CD14-positive monocyte (primary cell): ENCODE data around the gene HAND2. TPM values are rescaled to one million over a fixed set of nuclear protein-coding genes. Genes with fewer than 3 reads are reported as not detected.
A peak's percentile ranks its signal among the peaks of the same experiment; 100 is the strongest.

Source experiments
- DNase-seq, 3 donors: peaks; one replicate each; pipeline ENCODE4 v3.0.0-alpha.2; 2011 to 2022
- H2AFZ ChIP-seq: 2 replicates; pipeline ENCODE4 v1.6.0; 2012; ENCODE audit warnings: mild to moderate bottlenecking, low read depth, low read length, inconsistent platforms; ENCODE audit not compliant: insufficient read depth, poor library complexity, severe bottlenecking
- H3K27ac ChIP-seq, 2 donors: 1 replicate in 1 of 2; 2 replicates in 1 of 2; pipeline ENCODE4 v1.5.1; 2012 to 2013; ENCODE audit warnings: low read length in 2 of 2, control low read depth in 1 of 2, inconsistent platforms in 1 of 2, low read depth in 1 of 2, mild to moderate bottlenecking in 1 of 2
- H3K27me3 ChIP-seq, 2 donors: one replicate each; pipeline versions ENCODE4 v1.6.0 to v1.6.1; 2011 to 2013; ENCODE audit warnings: low read length in 2 of 2; ENCODE audit not compliant: control insufficient read depth in 2 of 2, insufficient read depth in 2 of 2
- H3K36me3 ChIP-seq, 2 donors: replicated peaks in 1 of 2; 1 replicate in 1 of 2; 2 replicates in 1 of 2; pipeline versions ENCODE4 v1.5.1 to v1.6.1; 2012 to 2013; ENCODE audit warnings: low read length in 2 of 2, control low read depth in 1 of 2, inconsistent platforms in 1 of 2, mild to moderate bottlenecking in 1 of 2; ENCODE audit not compliant: insufficient read depth in 2 of 2, control insufficient read depth in 1 of 2
- H3K4me1 ChIP-seq, 2 donors: 1 replicate in 1 of 2; 2 replicates in 1 of 2; pipeline versions ENCODE4 v1.5.1 to v1.6.1; 2012 to 2013; ENCODE audit warnings: low read length in 2 of 2, control low read depth in 1 of 2, inconsistent platforms in 1 of 2, mild to moderate bottlenecking in 1 of 2, moderate library complexity in 1 of 2; ENCODE audit not compliant: insufficient read depth in 2 of 2, control insufficient read depth in 1 of 2
- H3K4me2 ChIP-seq: replicated peaks from 2 replicates; pipeline ENCODE3; 2012; ENCODE audit warnings: low read length, moderate library complexity, mild to moderate bottlenecking; ENCODE audit not compliant: poor library complexity, severe bottlenecking; ENCODE audit errors: extremely low read depth
- H3K4me3 ChIP-seq, 3 experiments: fragments of 200-600 bp in 1 of 3; sonication (generic) in 1 of 3; replicated peaks in 1 of 3; 1 replicate in 2 of 3; 2 replicates in 1 of 3; pipeline ENCODE4 v1.5.1; 2011 to 2013; ENCODE audit warnings: low read length in 3 of 3, mild to moderate bottlenecking in 3 of 3, control low read depth in 2 of 3, low read depth in 2 of 3, inconsistent platforms in 1 of 3, moderate library complexity in 1 of 3
- H3K79me2 ChIP-seq: 2 replicates; pipeline ENCODE4 v1.6.0; 2012; ENCODE audit warnings: mild to moderate bottlenecking, control low read depth, inconsistent platforms, low read length, moderate library complexity; ENCODE audit not compliant: insufficient read depth
- H3K9ac ChIP-seq: 2 replicates; pipeline ENCODE4 v1.6.0; 2017; ENCODE audit warnings: low read length, mild to moderate bottlenecking; ENCODE audit not compliant: insufficient read depth, poor library complexity, severe bottlenecking
- H3K9me3 ChIP-seq, 2 donors: replicated peaks in 1 of 2; 1 replicate in 1 of 2; 2 replicates in 1 of 2; pipeline versions ENCODE4 v1.5.1 to v1.6.1; 2012 to 2013; ENCODE audit warnings: low read length in 2 of 2, control low read depth in 1 of 2; ENCODE audit not compliant: control insufficient read depth in 1 of 2, insufficient read depth in 1 of 2
- H4K20me1 ChIP-seq: 2 replicates; pipeline ENCODE4 v1.6.0; 2012; ENCODE audit warnings: mild to moderate bottlenecking, low read length, control low read depth, moderate library complexity; ENCODE audit not compliant: insufficient read depth
- H3K27ac Mint-ChIP-seq, 7 donors: one replicate each; pipeline ENCODE4 v1.8.0; 2020; ENCODE audit warnings: mild to moderate bottlenecking in 7 of 7, mixed read lengths in 7 of 7, moderate library complexity in 6 of 7, inconsistent platforms in 2 of 7
- H3K27me3 Mint-ChIP-seq, 3 donors: one replicate each; pipeline ENCODE4 v1.8.0; 2021 to 2022; ENCODE audit warnings: low read depth in 3 of 3, mild to moderate bottlenecking in 3 of 3, mixed read lengths in 3 of 3, moderate library complexity in 3 of 3, inconsistent platforms in 1 of 3
- H3K36me3 Mint-ChIP-seq, 2 donors: one replicate each; pipeline ENCODE4 v1.8.0; 2020; ENCODE audit warnings: mixed read lengths in 2 of 2, inconsistent platforms in 1 of 2, mild to moderate bottlenecking in 1 of 2
- H3K4me1 Mint-ChIP-seq: one replicate; pipeline ENCODE4 v1.8.0; 2020; ENCODE audit warnings: mild to moderate bottlenecking, mixed read lengths
- H3K4me3 Mint-ChIP-seq, 2 donors: one replicate each; pipeline ENCODE4 v1.8.0; 2020; ENCODE audit warnings: mild to moderate bottlenecking in 2 of 2, mixed read lengths in 2 of 2, moderate library complexity in 1 of 2
- H3K9me3 Mint-ChIP-seq, 7 donors: one replicate each; pipeline ENCODE4 v1.8.0; 2020 to 2022; ENCODE audit warnings: mixed read lengths in 7 of 7, mild to moderate bottlenecking in 6 of 7, moderate library complexity in 6 of 7, inconsistent platforms in 2 of 7
- CTCF ChIP-seq: fragments of 200-600 bp; IDR thresholded peaks from one replicate; pipeline ENCODE4 v1.8.0; 2022; ENCODE audit warnings: antibody characterized with exemption, mild to moderate bottlenecking
- WGBS: methylation state at CpG from one replicate; pipeline ENCODE4 v1.1.5; 2013; ENCODE audit warnings: missing lambda C conversion rate; ENCODE audit not compliant: insufficient coverage; 5-methylcytosine and 5-hydroxymethylcytosine counted together
- intact Hi-C, 2 donors: fragments of 100-400 bp; cut with micrococcal nuclease; formaldehyde crosslinking; loops; one replicate each; pipeline versions ENCODE4 v1.15.0 to v1.15.1; 2023
- polyA plus RNA-seq, 3 donors: library from polyadenylated mRNA; depleted of rRNA in 1 of 3; unstranded in 2 of 3; stranded (reverse) in 1 of 3; fragments of 300-500 nt in 2 of 3; fragments of >200 nt in 1 of 3; fragmentation: Illumina TruSeq in 2 of 3; gene quantifications; 1 replicate in 2 of 3; 2 replicates in 1 of 3; pipeline ENCODE4 v1.2.3, GENCODE V29; 2012 to 2021

Gene HAND2
- polyA plus RNA-seq, 3 donors = not detected

- H3K4me3 Mint-ChIP-seq = peak overlapping the region in 1 of 2 donors; percentile 96
- Histone ChIP-seq H3K9ac (no peak overlapping the region), H3K4me1 (peaks cover 18 to 22% of the 10 kb centered on the region in 2 donors), H3K79me2 (no peaks in the 10 kb centered on the region), H3K36me3 (no peaks in the 10 kb centered on the region), H2AFZ (no peak overlapping the region), H3K27ac (no peak overlapping the region), H3K9me3 (peaks cover 4 to 51% of the 10 kb centered on the region in 2 donors), H3K4me3 (no peak overlapping the region), H3K27me3 (peaks cover 91 to 100% of the 10 kb centered on the region in 2 donors), H3K4me2 (no peak overlapping the region), H4K20me1 (no peaks in the 10 kb centered on the region)
- peaks cover 0 to 6% of the 10 kb centered on the region in 2 donors for H3K36me3 Mint-ChIP-seq
- intact Hi-C loops = no loop called here
- peaks cover 0 to 41% (median 18%) of the 10 kb centered on the region in 7 donors for H3K9me3 Mint-ChIP-seq
- no peak overlapping the region for H3K27ac Mint-ChIP-seq
- peaks cover 27% of the 10 kb centered on the region for H3K4me1 Mint-ChIP-seq
- DNase-seq = no peak
- 25% methylated on average over 11 of the region's 12 CpGs for WGBS
- H3K27me3 Mint-ChIP-seq = peaks cover 93 to 99% (median 96%) of the 10 kb centered on the region in 3 donors
- no peak for TF ChIP-seq CTCF
These were observed 6.9 kb upstream of the HAND2 start for GRCh38 chr4:173536808-173537429.

GRCh38 chr4:173535957-173536356, 5.9 kb upstream of the HAND2 start:
- DNase-seq = no peak
- peaks cover 3 to 44% (median 22%) of the 10 kb centered on the region in 7 donors for H3K9me3 Mint-ChIP-seq
- H3K27me3 Mint-ChIP-seq = peaks cover 94 to 99% (median 98%) of the 10 kb centered on the region in 3 donors
- peaks cover 18 to 22% of the 10 kb centered on the region in 2 donors for H3K4me1 ChIP-seq
- H3K36me3 Mint-ChIP-seq = peaks cover 3 to 6% of the 10 kb centered on the region in 2 donors
- H3K27ac Mint-ChIP-seq = no peak overlapping the region
- no peak overlapping the region for H3K4me2 ChIP-seq
- WGBS = 80% methylated on average over 1 of the region's 5 CpGs
- intact Hi-C loops = no loop called here
- peaks cover 92 to 100% of the 10 kb centered on the region in 2 donors for H3K27me3 ChIP-seq
- peaks cover 30% of the 10 kb centered on the region for H3K4me1 Mint-ChIP-seq
- H3K4me3 Mint-ChIP-seq = peak overlapping the region in 1 of 2 donors; percentile 96
- no peaks in the 10 kb centered on the region for H3K79me2 ChIP-seq
- no peak for TF ChIP-seq CTCF
- H3K36me3 ChIP-seq = no peaks in the 10 kb centered on the region
- no peak overlapping the region for H2AFZ ChIP-seq
- H3K9me3 ChIP-seq = peaks cover 4 to 61% of the 10 kb centered on the region in 2 donors
- no peak overlapping the region for H3K9ac ChIP-seq
- no peak overlapping the region for H3K27ac ChIP-seq
- no peaks in the 10 kb centered on the region for H4K20me1 ChIP-seq
- no peak overlapping the region for H3K4me3 ChIP-seq
